WTC11 (cell line): ENCODE measurements around the gene EEF1AKMT3. TPM values are rescaled to one million over a fixed set of nuclear protein-coding genes. Genes with fewer than 3 reads are reported as not detected.

Experiments used
- ATAC-seq: fragments of 200-7000 bp; cut with Tn5 transposase; 2 replicates; pipeline ENCODE4 v1.10.0; 2021; ENCODE audit warnings: mild to moderate bottlenecking, moderate library complexity
- CTCF ChIA-PET: fragments of 300-600 bp; sonication (Branson Sonifier 250); formaldehyde crosslinking; loops from one replicate; lab custom pipeline; 2021; ENCODE audit warnings: antibody characterized with exemption; lab: Charles Lee
- POLR2A ChIA-PET: fragments of 350-600 bp; sonication (Branson Sonifier 250); formaldehyde crosslinking; loops from one replicate; lab custom pipeline; 2021; ENCODE audit warnings: antibody characterized with exemption; lab: Charles Lee
- DNase-seq: peaks from one replicate; pipeline ENCODE4 v3.0.0; 2021; ENCODE audit warnings: low spot score
- H3K27ac Mint-ChIP-seq: 2 replicates; pipeline ENCODE4 v1.8.0; 2021; ENCODE audit warnings: mixed read lengths
- H3K27me3 Mint-ChIP-seq: 2 replicates; pipeline ENCODE4 v1.8.0; 2021; ENCODE audit warnings: low read depth, mild to moderate bottlenecking, moderate library complexity, mixed read lengths
- H3K36me3 Mint-ChIP-seq: 2 replicates; pipeline ENCODE4 v1.8.0; 2021; ENCODE audit warnings: mixed read lengths
- H3K4me1 Mint-ChIP-seq: 2 replicates; pipeline ENCODE4 v1.8.0; 2022; ENCODE audit warnings: mixed read lengths
- H3K4me3 Mint-ChIP-seq: 2 replicates; pipeline ENCODE4 v1.8.0; 2021; ENCODE audit warnings: mild to moderate bottlenecking, moderate library complexity, mixed read lengths
- H3K9me3 Mint-ChIP-seq: 2 replicates; pipeline ENCODE4 v1.8.0; 2021; ENCODE audit warnings: mixed read lengths
- ATF2 ChIP-seq: sonication (generic); formaldehyde crosslinking; IDR thresholded peaks from 2 replicates; pipeline ENCODE4 v1.8.1; 2022; ENCODE audit warnings: low read depth, missing genetic modification reagents, borderline replicate concordance
- CDX4 ChIP-seq: fragments of 250-450 bp; sonication (Bioruptor Pico); IDR thresholded peaks from 2 replicates; pipeline ENCODE4 v1.9.0; 2021; ENCODE audit warnings: moderate library complexity, mild to moderate bottlenecking, inconsistent platforms, borderline replicate concordance
- CREM ChIP-seq: sonication (generic); formaldehyde crosslinking; IDR thresholded peaks from 2 replicates; pipeline ENCODE4 v1.8.1; 2022; ENCODE audit warnings: mild to moderate bottlenecking, missing genetic modification reagents, moderate library complexity
- ELF4 ChIP-seq: sonication (generic); formaldehyde crosslinking; IDR thresholded peaks from 2 replicates; pipeline ENCODE4 v1.8.1; 2022; ENCODE audit warnings: low read depth, mild to moderate bottlenecking, moderate library complexity, missing genetic modification reagents
- EMX1 ChIP-seq: fragments of 250-450 bp; sonication (Bioruptor Pico); IDR thresholded peaks from 2 replicates; pipeline ENCODE4 v1.8.0; 2021; ENCODE audit warnings: mild to moderate bottlenecking
- ESRRA ChIP-seq: sonication (generic); formaldehyde crosslinking; IDR thresholded peaks from 2 replicates; pipeline ENCODE4 v1.8.1; 2022; ENCODE audit warnings: mild to moderate bottlenecking, missing genetic modification reagents, borderline replicate concordance
- FOXP1 ChIP-seq: sonication (generic); formaldehyde crosslinking; IDR thresholded peaks from 2 replicates; pipeline ENCODE4 v1.8.0; 2022; ENCODE audit warnings: missing genetic modification reagents, mild to moderate bottlenecking, moderate library complexity, borderline replicate concordance
- JAZF1 ChIP-seq: fragments of 250-450 bp; sonication (Bioruptor Pico); IDR thresholded peaks from 2 replicates; pipeline ENCODE4 v1.9.0; 2021; ENCODE audit warnings: moderate library complexity, mild to moderate bottlenecking, inconsistent platforms
- NFYB ChIP-seq: sonication (generic); formaldehyde crosslinking; conservative IDR thresholded peaks from 2 replicates; pipeline ENCODE4 v1.8.0; 2022; ENCODE audit warnings: low read depth, missing genetic modification reagents
- NR2C2 ChIP-seq: sonication (generic); formaldehyde crosslinking; IDR thresholded peaks from 2 replicates; pipeline ENCODE4 v1.8.0; 2022; ENCODE audit warnings: mild to moderate bottlenecking, missing genetic modification reagents
- NR3C1 ChIP-seq: sonication (generic); formaldehyde crosslinking; conservative IDR thresholded peaks from 2 replicates; pipeline ENCODE4 v1.8.1; 2023; ENCODE audit warnings: low read depth, mild to moderate bottlenecking, missing genetic modification reagents
- RELA ChIP-seq: sonication (generic); formaldehyde crosslinking; IDR thresholded peaks from 2 replicates; pipeline ENCODE4 v1.8.1; 2022; ENCODE audit warnings: missing genetic modification reagents, mild to moderate bottlenecking, borderline replicate concordance
- RORB ChIP-seq: fragments of 250-450 bp; sonication (Bioruptor Pico); IDR thresholded peaks from 2 replicates; pipeline ENCODE4 v1.9.0; 2021; ENCODE audit warnings: mild to moderate bottlenecking
- SMAD3 ChIP-seq: sonication (generic); formaldehyde crosslinking; IDR thresholded peaks from 2 replicates; pipeline ENCODE4 v1.8.0; 2022; ENCODE audit warnings: missing genetic modification reagents, mild to moderate bottlenecking, borderline replicate concordance
- TEAD4 ChIP-seq: sonication (generic); formaldehyde crosslinking; IDR thresholded peaks from 2 replicates; pipeline ENCODE4 v1.8.0; 2022; ENCODE audit warnings: mild to moderate bottlenecking, missing genetic modification reagents
- ZBTB43 ChIP-seq: sonication (generic); formaldehyde crosslinking; IDR thresholded peaks from 2 replicates; pipeline ENCODE4 v1.8.1; 2023; ENCODE audit warnings: mild to moderate bottlenecking, missing genetic modification reagents
- ZNF219 ChIP-seq: sonication (generic); formaldehyde crosslinking; IDR thresholded peaks from 2 replicates; pipeline ENCODE4 v1.8.0; 2023; ENCODE audit warnings: missing genetic modification reagents, mild to moderate bottlenecking, borderline replicate concordance
- ZNF263 ChIP-seq: sonication (generic); formaldehyde crosslinking; IDR thresholded peaks from 2 replicates; pipeline ENCODE4 v1.8.1; 2022; ENCODE audit warnings: low read depth, mild to moderate bottlenecking, moderate library complexity, missing genetic modification reagents
- ZNF396 ChIP-seq: fragments of 250-450 bp; sonication (Bioruptor Pico); IDR thresholded peaks from 2 replicates; pipeline ENCODE4 v1.8.0; 2021; ENCODE audit warnings: mild to moderate bottlenecking, moderate library complexity, borderline replicate concordance
- ZNF532 ChIP-seq: fragments of 250-450 bp; sonication (Bioruptor Pico); IDR thresholded peaks from 2 replicates; pipeline ENCODE4 v1.9.0; 2021; ENCODE audit warnings: mild to moderate bottlenecking, borderline replicate concordance
- total RNA-seq: library from RNA; stranded (reverse); gene quantifications from 3 replicates; pipeline ENCODE4 v1.2.3, GENCODE V29; 2021

EEF1AKMT3 gene
- total RNA-seq, 1 experiment from 2014 or later, result 3.2 TPM

GRCh38 chr12:57749061-57749460 lies 23.4 kb upstream of the EEF1AKMT3 start:
- no peak for ATAC-seq
- Mint-ChIP-seq H3K27ac (no peak overlapping the region), H3K36me3 (peaks cover 52% of the 10 kb centered on the region), H3K27me3 (peaks cover 20% of the 10 kb centered on the region), H3K4me3 (no peak overlapping the region), H3K4me1 (peaks cover 40% of the 10 kb centered on the region), H3K9me3 (no peaks in the 10 kb centered on the region; the same call in 1 of the 2 replicates)
- ChIA-PET CTCF (interaction anchor here (1.1 kb wide), 1 partner anchor 23 kb away, joined by 3 read pairs; no protein-coding TSS in a partner anchor), POLR2A (no interaction called here)
- DNase-seq, result no peak
- no peak for TF ChIP-seq NR3C1 (CRISPR knock-in tag)
- TF ChIP-seq CREM (CRISPR knock-in tag), result no peak
- no peak for TF ChIP-seq ZNF532 (CRISPR knock-in tag)
- no peak for TF ChIP-seq JAZF1 (CRISPR knock-in tag)
- no peak for TF ChIP-seq EMX1 (CRISPR knock-in tag)
- TF ChIP-seq SMAD3, result no peak
- TF ChIP-seq FOXP1 (CRISPR knock-in tag), result no peak
- no peak for TF ChIP-seq RELA
- TF ChIP-seq CDX4 (CRISPR knock-in tag), result no peak
- TF ChIP-seq NR2C2 (CRISPR knock-in tag), result no peak
- TF ChIP-seq RORB (CRISPR knock-in tag), result no peak
- TF ChIP-seq ZNF263 (CRISPR knock-in tag), result no peak
- no peak for TF ChIP-seq ATF2 (CRISPR knock-in tag)
- no peak for TF ChIP-seq ZNF396 (CRISPR knock-in tag)
- TF ChIP-seq ELF4 (CRISPR knock-in tag), result no peak

GRCh38 chr12:57750561-57751431 lies 21.6 kb upstream of the EEF1AKMT3 start:
- CTCF ChIA-PET, result interaction anchor here (0.6 kb wide), 1 partner anchor 15 kb away, joined by 3 read pairs; no protein-coding TSS in a partner anchor
- peaks cover 41% of the 10 kb centered on the region for H3K4me1 Mint-ChIP-seq
- no peaks in the 10 kb centered on the region for H3K9me3 Mint-ChIP-seq
- TF ChIP-seq ZBTB43 (CRISPR knock-in tag) (no peak), NFYB (CRISPR knock-in tag) (no peak), ZNF219 (CRISPR knock-in tag) (no peak), TEAD4 (CRISPR knock-in tag) (no peak), ESRRA (CRISPR knock-in tag) (no peak)
- TF ChIP-seq, all 79 proteins: peak for 0
- Mint-ChIP-seq H3K36me3 (peaks cover 49% of the 10 kb centered on the region), H3K27me3 (peaks cover 25% of the 10 kb centered on the region), H3K4me3 (peak overlapping the region; percentile 89), H3K27ac (peak overlapping the region; percentile 86; the same call in 1 of the 2 replicates)
- DNase-seq (no peak), ATAC-seq (no peak)
- POLR2A ChIA-PET, result no interaction called here
